ENCODE data around the gene APBB2.

DNA sequence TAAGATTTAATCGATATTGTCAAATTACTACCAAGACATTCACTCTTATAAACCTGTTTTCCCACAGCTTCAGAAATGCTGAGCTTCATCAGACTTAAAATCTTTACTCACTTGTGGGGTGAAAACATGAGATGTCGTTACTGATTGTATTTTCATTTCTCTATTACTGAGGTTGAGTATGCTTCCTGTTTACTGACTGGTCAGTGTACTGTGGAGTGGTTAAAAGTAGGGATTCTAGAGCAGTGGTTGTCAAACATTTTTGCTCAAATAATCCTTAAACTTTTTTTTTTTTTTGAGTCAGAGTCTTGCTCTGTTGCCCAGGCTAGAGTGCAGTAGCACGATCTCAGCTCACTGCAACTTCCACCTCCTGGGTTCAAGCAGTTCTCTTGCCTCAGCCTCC, 414.3 kb downstream of the APBB2 start:
- no peak for TF ChIP-seq EZH2 (IDR thresholded peaks at IDR 0.05; ENCODE audit: borderline replicate concordance, low read length)
- TF ChIP-seq, protein P1, sequence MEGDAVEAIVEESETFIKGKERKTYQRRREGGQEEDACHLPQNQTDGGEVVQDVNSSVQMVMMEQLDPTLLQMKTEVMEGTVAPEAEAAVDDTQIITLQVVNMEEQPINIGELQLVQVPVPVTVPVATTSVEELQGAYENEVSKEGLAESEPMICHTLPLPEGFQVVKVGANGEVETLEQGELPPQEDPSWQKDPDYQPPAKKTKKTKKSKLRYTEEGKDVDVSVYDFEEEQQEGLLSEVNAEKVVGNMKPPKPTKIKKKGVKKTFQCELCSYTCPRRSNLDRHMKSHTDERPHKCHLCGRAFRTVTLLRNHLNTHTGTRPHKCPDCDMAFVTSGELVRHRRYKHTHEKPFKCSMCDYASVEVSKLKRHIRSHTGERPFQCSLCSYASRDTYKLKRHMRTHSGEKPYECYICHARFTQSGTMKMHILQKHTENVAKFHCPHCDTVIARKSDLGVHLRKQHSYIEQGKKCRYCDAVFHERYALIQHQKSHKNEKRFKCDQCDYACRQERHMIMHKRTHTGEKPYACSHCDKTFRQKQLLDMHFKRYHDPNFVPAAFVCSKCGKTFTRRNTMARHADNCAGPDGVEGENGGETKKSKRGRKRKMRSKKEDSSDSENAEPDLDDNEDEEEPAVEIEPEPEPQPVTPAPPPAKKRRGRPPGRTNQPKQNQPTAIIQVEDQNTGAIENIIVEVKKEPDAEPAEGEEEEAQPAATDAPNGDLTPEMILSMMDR (IDR thresholded peaks at IDR 0.05; ENCODE audit: low read length): no peak

Data from OCI-LY1 (cell line).